BE2C (cell line): ENCODE results near the gene MOSPD3.

Experiments used
- DNase-seq: peaks from one replicate; pipeline ENCODE4 v3.0.0-alpha.2; 2020
- H3K27me3 ChIP-seq: fragments of 250-450 bp; sonication (Bioruptor Pico); 2 replicates; pipeline ENCODE4 v1.5.1; 2020; ENCODE audit warnings: mild to moderate bottlenecking
- H3K36me3 ChIP-seq: fragments of 250-450 bp; sonication (Bioruptor Pico); 2 replicates; pipeline ENCODE4 v1.5.1; 2020; ENCODE audit warnings: mild to moderate bottlenecking
- H3K4me1 ChIP-seq: fragments of 250-450 bp; sonication (Bioruptor Pico); 2 replicates; pipeline ENCODE4 v1.5.1; 2020
- H3K4me3 ChIP-seq: 2 replicates; pipeline ENCODE4 v1.5.1; 2011; ENCODE audit warnings: low read depth, low read length
- H3K9me3 ChIP-seq: fragments of 250-450 bp; sonication (Bioruptor Pico); 2 replicates; pipeline ENCODE4 v1.5.1; 2020
- CTCF ChIP-seq: IDR thresholded peaks from 2 replicates; pipeline ENCODE4 v1.5.1; 2012; ENCODE audit warnings: mild to moderate bottlenecking, low read depth, low read length

Gene MOSPD3

GRCh38 chr7:100627238-100627549 lies 14.9 kb downstream of the MOSPD3 start:
- Histone ChIP-seq H3K27me3 (no peaks in the 10 kb centered on the region), H3K4me3 (peak overlapping the region; percentile 59), H3K4me1 (no peaks in the 10 kb centered on the region), H3K9me3 (no peaks in the 10 kb centered on the region), H3K36me3 (no peaks in the 10 kb centered on the region)
- no peak for TF ChIP-seq CTCF
- no peak for DNase-seq

GRCh38 chr7:100629117-100629716 lies 16.9 kb downstream of the MOSPD3 start:
- no peaks in the 10 kb centered on the region for H3K9me3 ChIP-seq
- H3K27me3 ChIP-seq, result no peaks in the 10 kb centered on the region
- no peaks in the 10 kb centered on the region for H3K36me3 ChIP-seq
- peak; percentile 62 for TF ChIP-seq CTCF
- peak; percentile 75 for DNase-seq
- no peak overlapping the region for H3K4me3 ChIP-seq
- H3K4me1 ChIP-seq, result no peaks in the 10 kb centered on the region

- Histone ChIP-seq H3K4me1 (no peaks in the 10 kb centered on the region), H3K36me3 (no peaks in the 10 kb centered on the region), H3K27me3 (no peaks in the 10 kb centered on the region), H3K9me3 (no peaks in the 10 kb centered on the region), H3K4me3 (no peak overlapping the region)
- DNase-seq, result no peak
- no peak for TF ChIP-seq CTCF
These were observed 17.7 kb downstream of the MOSPD3 start for GRCh38 chr7:100630066-100630465.

GRCh38 chr7:100632951-100633717 lies 20.8 kb downstream of the MOSPD3 start:
- DNase-seq, result peak; percentile 70
- H3K27me3 ChIP-seq, result no peaks in the 10 kb centered on the region
- H3K4me3 ChIP-seq, result peak overlapping the region; percentile 66
- no peaks in the 10 kb centered on the region for H3K9me3 ChIP-seq
- H3K4me1 ChIP-seq, result no peaks in the 10 kb centered on the region
- H3K36me3 ChIP-seq, result no peaks in the 10 kb centered on the region
- TF ChIP-seq CTCF, result peak; percentile 29

DNA sequence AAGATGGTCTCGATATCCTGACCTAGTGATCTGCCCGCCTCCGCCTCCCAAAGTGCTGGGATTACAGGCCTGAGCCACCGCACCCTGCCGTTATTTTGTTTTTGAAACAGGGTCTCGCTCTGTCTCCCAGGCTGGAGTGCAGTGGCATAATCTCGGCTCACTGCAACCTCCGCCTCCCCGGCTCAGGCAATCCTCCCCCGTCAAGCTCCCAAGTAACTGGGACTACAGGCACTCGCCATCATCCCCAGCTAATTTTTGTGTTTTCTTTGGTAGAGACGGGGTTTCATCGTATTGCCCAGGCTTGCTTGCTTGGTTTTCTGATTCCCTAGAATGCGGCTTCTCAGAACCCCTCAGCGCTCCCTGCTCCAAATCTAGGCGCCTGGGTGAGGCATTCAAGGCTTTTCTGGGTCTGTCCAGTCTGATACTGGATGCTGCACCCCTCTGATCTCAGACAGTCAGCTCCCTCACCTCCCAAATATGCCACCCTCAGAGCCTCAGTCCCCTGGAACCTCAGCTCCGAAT lies 27.7 kb downstream of the MOSPD3 start:
- H3K27me3 ChIP-seq, result no peaks in the 10 kb centered on the region

More for the DNA sequence above, 27.7 kb downstream of the MOSPD3 start:
- H3K36me3 ChIP-seq, result no peaks in the 10 kb centered on the region
- H3K9me3 ChIP-seq, result no peaks in the 10 kb centered on the region
- no peak for DNase-seq
- TF ChIP-seq CTCF, result no peak
- no peaks in the 10 kb centered on the region for H3K4me1 ChIP-seq
- H3K4me3 ChIP-seq, result no peak overlapping the region
